A549 (cell line): ENCODE results near the gene PRSS1.

Source experiments
- CTCF ChIP-seq: fragments of >200 bp; sonication (Bioruptor Twin); formaldehyde crosslinking; IDR thresholded peaks from 3 replicates; pipeline ENCODE4 v1.5.1; 2016
- EP300 ChIP-seq, 2 experiments: fragments of >200 bp; sonication (Bioruptor Twin); formaldehyde crosslinking; IDR thresholded peaks; 2 replicates in 1 of 2; 3 replicates in 1 of 2; pipeline ENCODE4 v1.6.1; 2016 to 2017
- MAFK ChIP-seq: fragments of 450-650 bp; IDR thresholded peaks from 2 replicates; pipeline ENCODE4 v1.6.1; 2014; ENCODE audit not compliant: partially characterized antibody
- POLR2A ChIP-seq: IDR thresholded peaks from 2 replicates; pipeline ENCODE4 v1.6.1; 2012; ENCODE audit warnings: mild to moderate bottlenecking, low read length
- SREBF2 ChIP-seq: fragments of 450-650 bp; IDR thresholded peaks from 2 replicates; pipeline ENCODE4 v1.6.1; 2014; ENCODE audit warnings: mild to moderate bottlenecking, moderate library complexity
- ZFP36 ChIP-seq: fragments of 450-650 bp; IDR thresholded peaks from 2 replicates; pipeline ENCODE4 v1.6.1; 2014; ENCODE audit warnings: borderline replicate concordance; ENCODE audit not compliant: partially characterized antibody
- TF ChIP-seq, protein P1 (sequence below): IDR thresholded peaks from 2 replicates; pipeline ENCODE4 v1.6.1; 2012

DNA sequence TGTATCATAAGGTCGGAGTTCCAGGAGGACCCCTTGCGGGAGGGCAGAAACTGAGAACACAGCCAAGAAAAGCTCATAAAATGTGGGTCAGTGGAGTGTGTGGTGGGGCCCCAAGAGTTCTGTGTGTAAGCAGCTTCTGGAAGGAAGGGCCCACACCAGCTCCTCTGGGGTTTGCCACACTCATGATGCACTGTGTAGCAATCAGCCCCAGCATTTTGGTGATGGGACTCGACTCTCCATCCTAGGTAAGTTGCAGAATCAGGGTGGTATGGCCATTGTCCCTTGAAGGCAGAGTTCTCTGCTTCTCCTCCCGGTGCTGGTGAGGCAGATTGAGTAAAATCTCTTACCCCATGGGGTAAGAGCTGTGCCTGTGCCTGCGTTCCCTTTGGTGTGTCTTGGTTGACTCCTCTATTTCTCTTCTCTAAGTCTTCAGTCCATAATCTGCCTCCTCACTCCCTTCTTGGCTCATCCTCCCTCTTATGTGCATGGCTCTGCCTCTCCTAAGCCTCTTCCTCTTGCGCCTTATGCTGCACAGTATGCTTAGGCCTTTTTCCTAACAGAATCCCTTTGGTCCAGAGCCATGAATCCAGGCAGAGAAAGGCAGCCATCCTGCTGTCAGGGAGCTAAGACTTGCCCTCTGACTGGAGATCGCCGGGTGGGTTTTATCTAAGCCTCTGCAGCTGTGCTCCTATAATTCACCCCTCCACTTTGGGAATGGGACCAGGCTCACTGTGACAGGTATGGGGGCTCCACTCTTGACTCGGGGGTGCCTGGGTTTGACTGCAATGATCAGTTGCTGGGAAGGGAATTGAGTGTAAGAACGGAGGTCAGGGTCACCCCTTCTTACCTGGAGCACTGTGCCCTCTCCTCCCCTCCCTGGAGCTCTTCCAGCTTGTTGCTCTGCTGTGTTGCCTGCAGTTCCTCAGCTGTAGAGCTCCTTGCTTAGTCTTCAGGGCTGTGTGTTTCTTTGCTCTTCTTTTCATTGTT lies 39.3 kb downstream of the PRSS1 start:
- TF ChIP-seq CTCF (no peak), EP300 (IDR thresholded peaks at IDR 0.05) (no peak), ZFP36 (no peak), SREBF2 (no peak), POLR2A (no peak), MAFK (no peak)
- TF ChIP-seq, protein P1, sequence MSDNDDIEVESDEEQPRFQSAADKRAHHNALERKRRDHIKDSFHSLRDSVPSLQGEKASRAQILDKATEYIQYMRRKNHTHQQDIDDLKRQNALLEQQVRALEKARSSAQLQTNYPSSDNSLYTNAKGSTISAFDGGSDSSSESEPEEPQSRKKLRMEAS: no peak
